ENCODE measurements around the gene MUC6.

MUC6 gene

DNA sequence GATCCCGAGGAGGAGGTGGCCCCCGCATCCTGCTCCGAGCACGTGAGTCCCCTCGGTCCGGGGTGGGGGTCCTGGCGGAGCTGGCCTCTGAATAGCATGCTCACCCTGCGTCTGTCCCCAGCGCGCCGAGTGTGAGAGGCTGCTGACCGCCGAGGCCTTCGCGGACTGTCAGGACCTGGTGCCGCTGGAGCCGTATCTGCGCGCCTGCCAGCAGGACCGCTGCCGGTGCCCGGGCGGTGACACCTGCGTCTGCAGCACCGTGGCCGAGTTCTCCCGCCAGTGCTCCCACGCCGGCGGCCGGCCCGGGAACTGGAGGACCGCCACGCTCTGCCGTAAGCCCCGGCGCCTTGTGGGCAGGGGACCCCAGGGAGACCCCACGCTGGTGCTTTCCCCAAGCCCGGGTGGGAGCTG, 41.7 kb upstream of the MUC6 start:
- no peaks in the 10 kb centered on the region for H3K4me1 ChIP-seq (ENCODE audit: low read depth, poor library complexity, severe bottlenecking)
- no peaks in the 10 kb centered on the region for H3K79me2 ChIP-seq (ENCODE audit: insufficient read depth, low read depth)
- no peak overlapping the region for H3K9ac ChIP-seq
- peaks cover 32% of the 10 kb centered on the region for H3K27me3 ChIP-seq (ENCODE audit: insufficient read depth, low read depth)
- no peak overlapping the region for H2AFZ ChIP-seq (ENCODE audit: low read depth)
- H4K20me1 ChIP-seq (ENCODE audit: insufficient read depth) = no peaks in the 10 kb centered on the region
- TF ChIP-seq CTCF (conservative IDR thresholded peaks at IDR 0.05; ENCODE audit: low read depth, low read length) = no peak
- no peak overlapping the region for H3K27ac ChIP-seq
- no peak overlapping the region for H3K4me2 ChIP-seq
- H3K36me3 ChIP-seq (ENCODE audit: insufficient read depth) = no peaks in the 10 kb centered on the region
- H3K4me3 ChIP-seq (IDR thresholded peaks at IDR 0.05; ENCODE audit: insufficient read depth, low read depth, low read length) = no peak overlapping the region

- H3K27ac ChIP-seq = no peak overlapping the region
- H3K9ac ChIP-seq = no peak overlapping the region
- no peak overlapping the region for H3K4me3 ChIP-seq (IDR thresholded peaks at IDR 0.05; ENCODE audit: insufficient read depth, low read depth, low read length)
- H3K4me2 ChIP-seq = no peak overlapping the region
- no peaks in the 10 kb centered on the region for H3K36me3 ChIP-seq (ENCODE audit: insufficient read depth)
- H4K20me1 ChIP-seq (ENCODE audit: insufficient read depth) = no peaks in the 10 kb centered on the region
- no peak overlapping the region for H2AFZ ChIP-seq (ENCODE audit: low read depth)
- peaks cover 34% of the 10 kb centered on the region for H3K27me3 ChIP-seq (ENCODE audit: insufficient read depth, low read depth)
- H3K4me1 ChIP-seq (ENCODE audit: low read depth, poor library complexity, severe bottlenecking) = no peaks in the 10 kb centered on the region
- no peak for TF ChIP-seq CTCF (conservative IDR thresholded peaks at IDR 0.05; ENCODE audit: low read depth, low read length)
- H3K79me2 ChIP-seq (ENCODE audit: insufficient read depth, low read depth) = no peaks in the 10 kb centered on the region
Observed at GRCh38 chr11:1077417-1078119, 41.0 kb upstream of the MUC6 start.

DNA sequence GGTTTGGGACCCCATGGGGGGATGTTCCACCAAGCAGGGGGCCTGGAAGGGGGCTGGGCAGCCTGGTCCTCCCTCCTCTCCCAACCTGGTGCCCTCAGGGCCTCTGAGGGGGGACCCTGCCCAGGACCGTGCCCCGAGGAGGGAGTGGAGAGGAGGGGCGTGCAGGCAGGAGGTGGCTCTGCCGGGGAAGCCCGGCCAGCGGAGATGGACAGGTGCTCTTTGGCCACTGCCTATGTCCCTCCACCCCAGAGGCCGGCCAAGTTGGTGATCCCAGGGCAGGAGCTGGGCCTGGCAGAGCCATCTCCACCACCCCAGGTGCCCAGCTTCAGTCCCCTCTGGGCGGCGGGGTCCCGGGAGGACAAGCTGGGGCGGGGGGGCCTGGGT, 40.5 kb upstream of the MUC6 start:
- H3K9ac ChIP-seq = no peak overlapping the region
- no peak overlapping the region for H3K4me3 ChIP-seq (IDR thresholded peaks at IDR 0.05; ENCODE audit: insufficient read depth, low read depth, low read length)
- H3K4me2 ChIP-seq = no peak overlapping the region
- no peaks in the 10 kb centered on the region for H3K4me1 ChIP-seq (ENCODE audit: low read depth, poor library complexity, severe bottlenecking)
- no peaks in the 10 kb centered on the region for H4K20me1 ChIP-seq (ENCODE audit: insufficient read depth)
- no peaks in the 10 kb centered on the region for H3K36me3 ChIP-seq (ENCODE audit: insufficient read depth)
- H2AFZ ChIP-seq (ENCODE audit: low read depth) = no peak overlapping the region
- H3K27ac ChIP-seq = no peak overlapping the region
- H3K27me3 ChIP-seq (ENCODE audit: insufficient read depth, low read depth) = peaks cover 38% of the 10 kb centered on the region
- TF ChIP-seq CTCF (conservative IDR thresholded peaks at IDR 0.05; ENCODE audit: low read depth, low read length) = no peak
- no peaks in the 10 kb centered on the region for H3K79me2 ChIP-seq (ENCODE audit: insufficient read depth, low read depth)

GRCh38 chr11:1076061-1076665, 39.6 kb upstream of the MUC6 start:
- peaks cover 47% of the 10 kb centered on the region for H3K27me3 ChIP-seq (ENCODE audit: insufficient read depth, low read depth)
- H2AFZ ChIP-seq (ENCODE audit: low read depth) = no peak overlapping the region
- no peak overlapping the region for H3K9ac ChIP-seq
- no peak overlapping the region for H3K4me3 ChIP-seq (IDR thresholded peaks at IDR 0.05; ENCODE audit: insufficient read depth, low read depth, low read length)
- no peak overlapping the region for H3K4me2 ChIP-seq
- H3K79me2 ChIP-seq (ENCODE audit: insufficient read depth, low read depth) = no peaks in the 10 kb centered on the region
- TF ChIP-seq CTCF (conservative IDR thresholded peaks at IDR 0.05; ENCODE audit: low read depth, low read length) = no peak
- no peaks in the 10 kb centered on the region for H3K4me1 ChIP-seq (ENCODE audit: low read depth, poor library complexity, severe bottlenecking)
- H3K36me3 ChIP-seq (ENCODE audit: insufficient read depth) = no peaks in the 10 kb centered on the region
- H4K20me1 ChIP-seq (ENCODE audit: insufficient read depth) = no peaks in the 10 kb centered on the region
- H3K27ac ChIP-seq = no peak overlapping the region
